Caco-2 (cell line): ENCODE measurements around the gene SNRNP200. TPM values are rescaled to one million over a fixed set of nuclear protein-coding genes. Genes with fewer than 3 reads are reported as not detected.

Source experiments
- BruUV-seq: library from RNA; stranded (reverse); fragments of 400-500 nt; replicated peaks from 2 replicates; lab custom pipeline; 2021; lab: Mats Ljungman, UMichigan
- CTCF ChIA-PET: fragments of 300-600 bp; sonication (Branson Sonifier 250); formaldehyde crosslinking; loops from one replicate; lab custom pipeline; 2022; ENCODE audit warnings: antibody characterized with exemption; lab: Charles Lee
- POLR2A ChIA-PET: fragments of 300-600 bp; sonication (Branson Sonifier 250); formaldehyde crosslinking; loops from one replicate; lab custom pipeline; 2022; ENCODE audit warnings: antibody characterized with exemption; lab: Charles Lee
- DNase-seq, 2 experiments: peaks; one replicate each; pipeline versions ENCODE4 v3.0.0 to v3.0.0-alpha.2; 2020 to 2022
- H3K27me3 ChIP-seq: replicated peaks from 2 replicates; pipeline ENCODE4 v1.6.0; 2011; ENCODE audit warnings: low read length; ENCODE audit not compliant: control insufficient read depth, insufficient read depth
- H3K36me3 ChIP-seq: 2 replicates; pipeline ENCODE4 v1.5.1; 2011; ENCODE audit warnings: low read length; ENCODE audit not compliant: control insufficient read depth, insufficient read depth
- H3K4me1 ChIP-seq: fragments of 250-450 bp; sonication (Bioruptor Pico); 2 replicates; pipeline ENCODE4 v1.5.1; 2020; ENCODE audit warnings: mild to moderate bottlenecking
- H3K4me3 ChIP-seq: 2 replicates; pipeline ENCODE4 v1.5.1; 2011; ENCODE audit warnings: low read depth, mild to moderate bottlenecking, control low read depth, low read length
- H3K9me3 ChIP-seq: fragments of 250-450 bp; sonication (Bioruptor Pico); 2 replicates; pipeline ENCODE4 v1.5.1; 2020; ENCODE audit warnings: mild to moderate bottlenecking, moderate library complexity
- H3K27ac Mint-ChIP-seq: one replicate; pipeline ENCODE4 v1.8.0; 2022; ENCODE audit warnings: mixed read lengths; ENCODE audit not compliant: unreplicated experiment
- H3K27me3 Mint-ChIP-seq: one replicate; pipeline ENCODE4 v1.8.0; 2022; ENCODE audit warnings: mixed read lengths; ENCODE audit not compliant: insufficient read depth, unreplicated experiment
- H3K36me3 Mint-ChIP-seq: one replicate; pipeline ENCODE4 v1.8.0; 2022; ENCODE audit warnings: mild to moderate bottlenecking, mixed read lengths; ENCODE audit not compliant: insufficient read depth, unreplicated experiment
- H3K4me1 Mint-ChIP-seq: one replicate; pipeline ENCODE4 v1.8.0; 2022; ENCODE audit warnings: low read depth, mixed read lengths; ENCODE audit not compliant: unreplicated experiment
- H3K4me3 Mint-ChIP-seq: one replicate; pipeline ENCODE4 v1.8.0; 2022; ENCODE audit warnings: mild to moderate bottlenecking, moderate library complexity, mixed read lengths; ENCODE audit not compliant: unreplicated experiment
- H3K9me3 Mint-ChIP-seq: one replicate; pipeline ENCODE4 v1.8.0; 2022; ENCODE audit warnings: mixed read lengths; ENCODE audit not compliant: unreplicated experiment
- intact Hi-C: fragments of 100-400 bp; cut with micrococcal nuclease; formaldehyde crosslinking; loops from one replicate; pipeline ENCODE4 v1.10.0; 2022; ENCODE audit not compliant: unreplicated experiment
- total RNA-seq: library from RNA; stranded (reverse); gene quantifications from 2 replicates; pipeline ENCODE4 v1.2.3, GENCODE V29; 2022
- TF ChIP-seq, protein P1 (sequence below), 2 experiments: fragments of 200-600 bp in 1 of 2; IDR thresholded peaks; 1 replicate in 1 of 2; 2 replicates in 1 of 2; pipeline versions ENCODE4 v1.5.1 to v1.8.0; 2011 to 2022; ENCODE audit warnings: antibody characterized with exemption in 1 of 2, control low read depth in 1 of 2, inconsistent platforms in 1 of 2, low read depth in 1 of 2, low read length in 1 of 2, mild to moderate bottlenecking in 1 of 2, moderate library complexity in 1 of 2; ENCODE audit not compliant: insufficient read depth in 1 of 2, severe bottlenecking in 1 of 2, unreplicated experiment in 1 of 2

The SNRNP200 gene
- total RNA-seq, 1 experiment from 2014 or later = 240 TPM

DNA sequence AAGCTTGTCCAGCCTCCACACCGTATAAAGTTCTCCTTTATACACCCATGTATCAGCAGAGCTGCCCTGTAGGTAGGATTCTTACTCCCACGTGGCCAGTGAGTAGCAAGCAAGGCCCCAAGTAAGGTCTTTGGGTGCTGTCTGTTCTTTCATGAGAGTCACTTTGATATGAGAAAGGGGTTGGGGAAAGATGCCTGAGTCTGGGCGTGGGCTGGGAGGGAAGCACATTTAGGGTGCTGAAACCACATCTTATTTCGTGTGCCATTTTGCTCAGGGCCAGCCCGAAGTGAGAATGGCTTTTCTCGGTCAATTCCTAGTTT, 19.3 kb upstream of the SNRNP200 start:
- peak overlapping the region; percentile 34 for H3K4me3 ChIP-seq
- Mint-ChIP-seq H3K36me3 (no peaks in the 10 kb centered on the region), H3K27me3 (peaks cover 9% of the 10 kb centered on the region), H3K4me3 (peak overlapping the region; percentile 63), H3K27ac (no peak overlapping the region), H3K9me3 (no peaks in the 10 kb centered on the region), H3K4me1 (no peaks in the 10 kb centered on the region)
- H3K36me3 ChIP-seq = no peaks in the 10 kb centered on the region
- CTCF ChIA-PET = no interaction called here
- BruUV-seq = no TSS peak
- POLR2A ChIA-PET = interaction anchor here (0.6 kb wide), 1 partner anchor 11 kb away, joined by 7 read pairs; the partner anchor contains the start of gene NCAPH
- no peaks in the 10 kb centered on the region for H3K9me3 ChIP-seq
- H3K4me1 ChIP-seq = peaks cover 13% of the 10 kb centered on the region; the same call in 1 of the 2 replicates
- TF ChIP-seq, protein P1, sequence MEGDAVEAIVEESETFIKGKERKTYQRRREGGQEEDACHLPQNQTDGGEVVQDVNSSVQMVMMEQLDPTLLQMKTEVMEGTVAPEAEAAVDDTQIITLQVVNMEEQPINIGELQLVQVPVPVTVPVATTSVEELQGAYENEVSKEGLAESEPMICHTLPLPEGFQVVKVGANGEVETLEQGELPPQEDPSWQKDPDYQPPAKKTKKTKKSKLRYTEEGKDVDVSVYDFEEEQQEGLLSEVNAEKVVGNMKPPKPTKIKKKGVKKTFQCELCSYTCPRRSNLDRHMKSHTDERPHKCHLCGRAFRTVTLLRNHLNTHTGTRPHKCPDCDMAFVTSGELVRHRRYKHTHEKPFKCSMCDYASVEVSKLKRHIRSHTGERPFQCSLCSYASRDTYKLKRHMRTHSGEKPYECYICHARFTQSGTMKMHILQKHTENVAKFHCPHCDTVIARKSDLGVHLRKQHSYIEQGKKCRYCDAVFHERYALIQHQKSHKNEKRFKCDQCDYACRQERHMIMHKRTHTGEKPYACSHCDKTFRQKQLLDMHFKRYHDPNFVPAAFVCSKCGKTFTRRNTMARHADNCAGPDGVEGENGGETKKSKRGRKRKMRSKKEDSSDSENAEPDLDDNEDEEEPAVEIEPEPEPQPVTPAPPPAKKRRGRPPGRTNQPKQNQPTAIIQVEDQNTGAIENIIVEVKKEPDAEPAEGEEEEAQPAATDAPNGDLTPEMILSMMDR (IDR thresholded peaks at IDR 0.05; ENCODE audit: insufficient read depth in 1 of 2, low read depth in 1 of 2, low read length in 1 of 2, severe bottlenecking in 1 of 2, unreplicated experiment in 1 of 2) = no peak
- peaks cover 2% of the 10 kb centered on the region; the same call in 1 of the 2 replicates for H3K27me3 ChIP-seq
- intact Hi-C loops = no loop called here
- DNase-seq = no peak

DNA sequence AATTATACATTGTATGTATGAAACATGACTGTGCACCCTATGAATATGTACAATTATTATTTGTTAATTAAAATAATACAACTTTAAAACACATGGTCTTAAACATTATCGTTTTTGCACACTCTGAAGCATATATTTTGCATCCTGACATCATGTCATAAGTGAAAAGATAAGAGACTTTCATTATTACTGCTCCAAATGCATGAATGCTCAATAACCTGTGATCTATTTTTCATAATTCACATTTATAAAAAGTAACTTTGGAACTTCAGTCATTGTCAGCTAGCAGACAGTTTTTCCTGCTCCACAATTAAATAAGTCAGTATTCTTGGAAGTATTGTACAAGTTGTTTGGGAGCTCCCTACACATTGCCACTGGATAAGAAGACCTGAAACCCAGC, 18.5 kb upstream of the SNRNP200 start:
- H3K9me3 ChIP-seq = no peaks in the 10 kb centered on the region
- intact Hi-C loops = no loop called here
- no peak for DNase-seq
- POLR2A ChIA-PET = no interaction called here
- no peak overlapping the region for H3K27ac Mint-ChIP-seq
- TF ChIP-seq, protein P1 (IDR thresholded peaks at IDR 0.05; ENCODE audit: insufficient read depth in 1 of 2, low read depth in 1 of 2, low read length in 1 of 2, severe bottlenecking in 1 of 2, unreplicated experiment in 1 of 2) = no peak
- H3K27me3 Mint-ChIP-seq = peaks cover 12% of the 10 kb centered on the region
- CTCF ChIA-PET = no interaction called here
- H3K4me1 ChIP-seq = peaks cover 13% of the 10 kb centered on the region; the same call in 1 of the 2 replicates
- no peak overlapping the region for H3K4me3 Mint-ChIP-seq
- H3K4me3 ChIP-seq = no peak overlapping the region
- H3K36me3 ChIP-seq = no peaks in the 10 kb centered on the region
- H3K27me3 ChIP-seq = peaks cover 2% of the 10 kb centered on the region; the same call in 1 of the 2 replicates
- no peaks in the 10 kb centered on the region for H3K36me3 Mint-ChIP-seq
- no peaks in the 10 kb centered on the region for H3K4me1 Mint-ChIP-seq
- BruUV-seq = no TSS peak
- H3K9me3 Mint-ChIP-seq = no peaks in the 10 kb centered on the region

DNA sequence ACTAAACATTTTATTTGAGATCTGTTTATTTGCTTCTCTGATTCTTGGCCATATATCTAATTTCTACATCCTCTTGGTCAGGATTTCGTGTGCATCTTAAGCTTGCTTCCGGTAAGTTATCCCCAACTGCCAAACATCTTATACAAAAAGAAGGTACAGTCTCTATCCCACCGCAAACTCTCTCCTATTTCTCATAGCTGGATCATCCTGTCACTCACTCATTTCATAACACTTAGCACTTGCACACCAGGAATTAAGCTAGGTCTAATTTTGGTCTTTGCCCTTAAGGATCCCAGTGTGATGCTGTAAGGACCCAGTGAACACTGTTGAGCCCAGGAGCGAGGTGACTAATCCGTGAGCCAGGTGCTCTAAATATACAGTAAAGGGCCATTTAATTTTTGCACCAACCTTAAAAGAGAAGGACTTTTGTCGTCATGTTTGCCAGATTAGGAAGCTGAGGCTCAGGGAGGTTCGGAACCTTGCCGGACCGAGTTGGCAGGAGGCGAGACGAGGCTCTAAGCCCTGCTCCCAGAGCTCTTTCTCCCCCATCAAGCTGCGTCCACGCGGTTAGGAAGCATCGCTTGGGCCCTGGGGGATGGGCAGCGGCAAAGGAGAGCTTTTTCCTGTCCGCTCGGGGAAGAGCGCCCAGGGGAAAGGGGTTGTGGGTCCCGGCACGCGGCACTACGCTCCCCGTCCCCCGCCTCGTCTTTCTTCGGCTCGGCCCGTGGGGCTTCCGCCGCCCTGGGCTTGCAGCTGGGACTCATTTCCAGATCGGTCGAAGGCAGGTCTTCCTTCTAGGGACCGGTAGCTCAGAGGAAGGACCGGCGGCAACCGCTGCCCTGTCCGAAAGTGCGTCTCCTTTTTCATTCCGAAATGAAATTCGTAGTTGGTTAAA, 15.6 kb upstream of the SNRNP200 start:
- peak overlapping the region; percentile 80 for H3K4me3 Mint-ChIP-seq
- DNase-seq = peak in 1 of 2 experiments; percentile 32
- BruUV-seq = no TSS peak
- no peaks in the 10 kb centered on the region for H3K4me1 Mint-ChIP-seq
- Histone ChIP-seq H3K4me1 (peaks cover 13% of the 10 kb centered on the region; the same call in 1 of the 2 replicates), H3K36me3 (no peaks in the 10 kb centered on the region), H3K9me3 (no peaks in the 10 kb centered on the region), H3K27me3 (peaks cover 2% of the 10 kb centered on the region; the same call in 1 of the 2 replicates), H3K4me3 (peak overlapping the region; percentile 39)
- H3K27me3 Mint-ChIP-seq = peaks cover 13% of the 10 kb centered on the region
- TF ChIP-seq, protein P1 (IDR thresholded peaks at IDR 0.05; ENCODE audit: insufficient read depth in 1 of 2, low read depth in 1 of 2, low read length in 1 of 2, severe bottlenecking in 1 of 2, unreplicated experiment in 1 of 2) = no peak
- CTCF ChIA-PET = interaction anchor here (0.7 kb wide), 1 partner anchor 24 kb away, joined by 3 read pairs; no protein-coding TSS in a partner anchor
- intact Hi-C loops = no loop called here
- no peak overlapping the region for H3K27ac Mint-ChIP-seq
- POLR2A ChIA-PET = interaction anchor here (0.6 to 1.7 kb wide), 3 partner anchors 14 to 121 kb away, joined by 3 to 14 read pairs (median 3); partner anchors contain the start of gene NCAPH
- H3K9me3 Mint-ChIP-seq = no peaks in the 10 kb centered on the region
- H3K36me3 Mint-ChIP-seq = no peaks in the 10 kb centered on the region
